HepG2 (cell line): Measurements from ENCODE around the gene MYRIP. TPM values are rescaled to one million over a fixed set of nuclear protein-coding genes. Genes with fewer than 3 reads are reported as not detected.

Source experiments
- ARID3A ChIP-seq: IDR thresholded peaks from 2 replicates; pipeline ENCODE4 v1.6.1; 2012; ENCODE audit warnings: low read depth, low read length, improper control_type of control experiment
- ARNTL ChIP-seq: sonication (generic); formaldehyde crosslinking; IDR thresholded peaks from 2 replicates; pipeline ENCODE4 v1.4.0; 2020; ENCODE audit warnings: mild to moderate bottlenecking, missing genetic modification reagents
- BORCS8-MEF2B ChIP-seq: sonication (generic); formaldehyde crosslinking; IDR thresholded peaks from 2 replicates; pipeline ENCODE4 v1.8.0; 2022; ENCODE audit warnings: mild to moderate bottlenecking, missing genetic modification reagents
- FOXC1 ChIP-seq: sonication (generic); formaldehyde crosslinking; IDR thresholded peaks from 2 replicates; pipeline ENCODE4 v1.8.0; 2022; ENCODE audit warnings: mild to moderate bottlenecking, missing genetic modification reagents, borderline replicate concordance
- HNF4G ChIP-seq, 2 experiments: sonication (generic) in 1 of 2; formaldehyde crosslinking in 1 of 2; IDR thresholded peaks; 2 replicates each; pipeline versions ENCODE4 v1.4.0 to v1.6.1; 2011 to 2020; ENCODE audit warnings: borderline replicate concordance in 2 of 2, low read depth in 2 of 2, mild to moderate bottlenecking in 2 of 2, low read length in 1 of 2, missing genetic modification reagents in 1 of 2, moderate library complexity in 1 of 2
- KLF16 ChIP-seq, 2 experiments: sonication (generic) in 1 of 2; formaldehyde crosslinking in 1 of 2; IDR thresholded peaks; 2 replicates each; pipeline versions ENCODE4 v1.6.1 to v1.8.0; 2016 to 2023; ENCODE audit warnings: missing genetic modification reagents in 2 of 2, missing compliant biosample characterization in 1 of 2
- PRDM10 ChIP-seq: sonication (generic); formaldehyde crosslinking; IDR thresholded peaks from 2 replicates; pipeline ENCODE4 v1.4.0; 2020; ENCODE audit warnings: low read depth, missing genetic modification reagents
- ZNF597 ChIP-seq: sonication (generic); formaldehyde crosslinking; IDR thresholded peaks from 2 replicates; pipeline ENCODE4 v1.5.0; 2020; ENCODE audit warnings: missing genetic modification reagents
- ZNF781 ChIP-seq: sonication (generic); formaldehyde crosslinking; IDR thresholded peaks from 2 replicates; pipeline ENCODE4 v1.5.1; 2020; ENCODE audit warnings: borderline replicate concordance, mild to moderate bottlenecking, missing genetic modification reagents; ENCODE audit errors: not compliant biosample characterization
- polyA plus RNA-seq, 8 experiments: library from polyadenylated mRNA; depleted of rRNA in 3 of 8; stranded (reverse) in 7 of 8; unstranded in 1 of 8; fragments of >200 nt; fragmentation: Illumina TruSeq in 4 of 8; extraction: Trizol in 4 of 8; gene quantifications; 2 replicates each; pipeline versions ENCODE4 v1.2.1 to v1.2.3, GENCODE V29; 2011 to 2016; ENCODE audit warnings: low read depth in 4 of 8, missing spikeins in 1 of 8, mixed read lengths in 1 of 8; ENCODE audit not compliant: insufficient read depth in 1 of 8
- total RNA-seq, 5 experiments: library from RNA; depleted of rRNA; stranded (reverse); fragments of >200 nt; fragmentation: Illumina TruSeq; extraction: Trizol; gene quantifications; 2 replicates each; pipeline ENCODE4 v1.2.3, GENCODE V29; 2016; ENCODE audit warnings: low read depth in 1 of 5

The MYRIP gene
- total and polyA plus RNA-seq, 2 of the 13 experiments (the other 11 are each of a cell fraction or from before 2014, with no cell fraction given) = 0.64 to 0.84 TPM

GRCh38 chr3:40086890-40087883, 277.8 kb downstream of the MYRIP start (continued):
- 0 out of 2 replicates have a peak, but pooled peaks have one; percentile 30 for TF ChIP-seq PRDM10 (CRISPR knock-in tag)
- TF ChIP-seq FOXC1 (CRISPR knock-in tag) = no peak
- TF ChIP-seq ARNTL (CRISPR knock-in tag) = no peak
- no peak for TF ChIP-seq ZNF781 (CRISPR knock-in tag)
- no peak for TF ChIP-seq BORCS8-MEF2B (CRISPR knock-in tag)
- no peak for TF ChIP-seq ZNF597 (CRISPR knock-in tag)
- TF ChIP-seq HNF4G (IDR thresholded peaks at IDR 0.05; ENCODE audit: borderline replicate concordance, low read depth, low read length) = no peak
- TF ChIP-seq HNF4G (CRISPR knock-in tag; IDR thresholded peaks at IDR 0.05; ENCODE audit: borderline replicate concordance, low read depth) = no peak
- peak; percentile 70; the same call in 1 of the 2 replicates for TF ChIP-seq ARID3A
- TF ChIP-seq KLF16 (CRISPR knock-in tag; IDR thresholded peaks at IDR 0.05) = 0 out of 4 replicates have a peak, but pooled peaks of 1 of the 2 experiments have one; percentile 20
